Kidney capillary endothelial cell (primary cell): Measurements from ENCODE around the gene SLC6A17.

Experiments used
- DNase-seq: peaks from one replicate; pipeline ENCODE4 v3.0.0-alpha.2; 2018; ENCODE audit warnings: low spot score

The SLC6A17 gene

DNA sequence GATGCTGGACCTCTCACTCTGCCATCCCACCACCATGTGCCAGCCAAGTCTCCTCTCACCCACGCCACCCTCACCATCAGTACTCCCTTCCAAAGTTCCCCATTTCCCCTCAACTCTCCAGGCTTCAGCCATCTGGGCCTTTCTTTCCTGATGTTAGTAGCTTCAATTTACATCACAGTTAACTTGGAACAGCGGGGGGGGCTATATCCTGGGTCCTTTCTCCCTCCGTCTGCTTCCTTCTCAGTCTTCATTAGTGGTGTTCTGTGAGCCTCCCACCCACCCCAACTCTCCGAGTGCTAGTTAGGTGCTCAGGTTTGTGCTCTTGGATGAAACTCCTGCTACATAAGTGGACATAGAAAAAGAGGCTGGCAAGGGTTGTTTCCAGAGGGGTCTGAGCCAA lies 91.8 kb downstream of the SLC6A17 start:
- DNase-seq: no peak

GRCh38 chr1:110242731-110243130 lies 92.4 kb downstream of the SLC6A17 start:
- no peak for DNase-seq

DNA sequence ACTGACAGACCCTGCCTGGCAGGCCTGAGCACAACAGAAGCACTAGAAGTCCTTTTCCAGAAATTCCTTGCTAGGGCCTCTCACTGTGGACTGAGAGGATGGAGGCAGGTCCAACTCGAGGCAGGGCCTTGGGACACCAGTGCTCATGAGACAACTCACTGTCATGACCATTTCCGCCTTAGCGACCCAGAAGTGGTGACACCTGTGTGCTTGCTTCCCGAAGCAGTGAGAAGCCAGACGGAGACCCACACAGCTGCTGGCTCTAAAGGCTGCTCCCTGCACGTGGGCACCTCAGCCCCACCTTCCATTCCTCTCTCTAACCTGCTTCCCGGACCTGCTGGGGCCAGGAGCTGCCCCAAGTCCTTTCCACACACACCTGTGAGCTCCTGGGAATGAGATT lies 92.9 kb downstream of the SLC6A17 start:
- DNase-seq: no peak

DNA sequence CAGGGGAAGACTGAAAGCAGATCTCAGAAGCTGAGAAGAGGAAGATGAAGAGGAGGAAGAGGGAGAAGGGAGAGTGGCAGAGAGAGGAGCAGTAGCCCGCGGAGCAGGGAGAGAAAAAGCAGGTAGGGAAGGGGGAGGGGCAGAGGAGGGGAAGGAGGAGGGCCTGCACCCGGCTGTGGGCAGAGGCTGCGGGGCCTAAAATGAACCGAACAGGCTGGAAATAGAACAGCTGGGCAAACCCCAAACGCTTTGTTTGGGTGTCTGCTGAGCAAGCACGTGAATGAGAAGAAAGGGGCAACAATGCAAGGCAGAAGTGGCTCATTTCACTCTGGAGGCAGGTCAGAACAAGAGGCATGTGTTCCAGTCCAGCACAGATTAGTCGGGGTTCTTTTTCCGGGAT lies 93.3 kb downstream of the SLC6A17 start:
- no peak for DNase-seq

DNA sequence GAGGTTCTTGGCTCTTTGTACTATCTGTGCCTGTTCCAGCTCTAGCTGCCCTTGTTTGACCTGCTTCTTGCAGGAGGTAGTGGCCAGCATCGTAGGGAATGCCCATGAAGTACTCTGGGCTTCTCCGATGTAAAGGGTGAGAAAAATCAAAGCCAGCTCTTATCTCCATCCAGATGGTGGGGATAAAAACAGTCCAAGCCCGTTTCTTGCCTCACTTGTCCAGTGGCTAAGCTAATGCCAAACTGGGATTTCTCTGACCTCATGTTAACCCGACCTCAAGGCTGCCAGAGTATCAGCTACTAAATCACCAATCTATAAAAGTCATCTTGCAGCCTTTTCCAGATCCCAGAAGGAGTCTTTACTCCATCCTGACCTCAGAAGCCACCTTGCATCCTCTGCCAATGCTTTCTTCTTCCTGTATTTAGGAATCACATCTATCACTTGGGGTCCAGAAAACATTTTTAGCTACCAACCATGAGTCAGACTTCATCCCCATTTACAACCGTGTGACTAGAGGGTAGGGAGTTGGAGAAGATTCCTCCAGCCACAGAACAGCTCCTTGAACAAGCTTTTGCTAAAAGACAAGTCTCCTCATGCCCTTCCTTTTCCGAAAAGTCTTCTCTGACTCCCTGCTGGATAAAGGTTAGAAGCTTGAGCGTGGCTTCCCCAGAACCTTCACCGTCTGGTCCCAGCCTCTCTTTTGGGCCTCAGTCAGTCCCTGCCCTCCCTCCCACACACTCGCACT lies 95.8 kb downstream of the SLC6A17 start:
- no peak for DNase-seq

DNA sequence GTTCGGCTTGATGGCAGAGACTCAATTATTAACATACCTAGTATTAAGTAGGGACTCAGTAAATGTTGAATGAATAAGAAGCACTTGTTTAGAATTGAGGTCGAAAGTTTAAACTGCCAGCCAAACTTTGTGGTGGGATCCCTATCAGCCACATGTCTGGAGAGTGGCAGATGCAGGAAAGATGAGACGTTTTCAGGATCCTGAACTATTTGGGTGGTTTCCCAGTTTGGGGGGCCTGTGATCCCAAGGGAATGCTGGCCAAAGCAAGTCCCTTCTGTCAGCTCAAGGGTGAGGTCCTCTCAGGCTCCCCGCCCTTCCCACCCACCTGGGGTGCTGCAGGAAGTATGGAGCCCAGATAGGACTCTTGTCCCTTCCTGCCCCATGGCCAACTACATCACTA lies 98.5 kb downstream of the SLC6A17 start:
- DNase-seq: no peak

GRCh38 chr1:110249256-110249655 lies 99.0 kb downstream of the SLC6A17 start:
- DNase-seq: no peak

DNA sequence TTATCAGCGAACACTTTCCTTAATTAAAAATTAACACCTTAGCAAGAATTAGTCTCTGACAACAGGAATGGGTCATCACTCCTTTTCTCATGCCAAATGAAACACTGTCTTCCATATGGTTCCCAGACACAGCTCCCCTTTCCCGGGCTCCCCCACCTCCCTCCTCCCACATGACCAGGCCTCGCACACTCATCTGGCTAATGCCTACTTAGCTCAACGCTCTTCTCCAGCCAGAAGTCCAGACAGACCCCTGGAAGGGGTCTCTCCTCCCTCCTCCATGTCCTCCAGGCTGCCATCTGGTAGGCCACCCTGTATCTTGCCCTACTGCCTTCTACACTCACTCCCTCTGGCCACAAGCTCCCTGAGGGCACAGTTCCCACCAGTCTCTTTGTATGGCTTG lies 99.7 kb downstream of the SLC6A17 start:
- no peak for DNase-seq

DNA sequence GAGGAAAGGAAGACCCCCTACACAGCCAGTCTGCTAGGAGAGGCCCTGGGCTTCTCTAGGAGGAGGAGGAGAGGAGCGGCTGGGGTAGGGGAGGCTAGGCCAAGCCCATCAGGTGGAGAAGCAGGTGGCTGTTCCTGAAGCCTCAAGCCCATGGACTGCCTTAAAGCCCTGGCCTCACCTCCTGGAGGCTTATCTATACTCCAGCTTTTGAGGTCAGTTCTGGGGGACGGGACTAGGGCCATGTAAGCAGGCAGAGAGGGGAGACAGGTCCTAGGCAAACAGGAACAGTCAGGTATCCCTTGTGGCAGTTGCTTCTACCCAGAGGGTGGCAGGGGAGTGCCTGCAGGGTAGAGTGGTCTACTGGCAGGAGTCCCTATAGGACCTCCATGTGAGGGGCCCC lies 100.5 kb downstream of the SLC6A17 start:
- DNase-seq: no peak
